Mucosa of stomach (tissue), 1 donor: ENCODE measurements around the gene LETMD1.
A peak's percentile ranks its signal among the peaks of the same experiment; 100 is the strongest.

Source experiments
- H3K27me3 ChIP-seq: one replicate; pipeline ENCODE4 v1.7.0; 2013; ENCODE audit warnings: mild to moderate bottlenecking, low read length; ENCODE audit not compliant: control insufficient read depth, insufficient read depth
- H3K36me3 ChIP-seq: one replicate; pipeline ENCODE4 v1.7.0; 2013; ENCODE audit warnings: low read length; ENCODE audit not compliant: control insufficient read depth, insufficient read depth
- H3K4me1 ChIP-seq: one replicate; pipeline ENCODE4 v1.7.0; 2013; ENCODE audit warnings: mild to moderate bottlenecking, low read length; ENCODE audit not compliant: control insufficient read depth, insufficient read depth
- H3K4me3 ChIP-seq: one replicate; pipeline ENCODE4 v1.7.0; 2013; ENCODE audit warnings: low read length
- H3K9ac ChIP-seq: one replicate; pipeline ENCODE4 v1.7.0; 2013; ENCODE audit warnings: mild to moderate bottlenecking, low read length, moderate library complexity
- H3K9me3 ChIP-seq: one replicate; pipeline ENCODE4 v1.7.0; 2013; ENCODE audit warnings: mild to moderate bottlenecking, low read length, moderate library complexity; ENCODE audit not compliant: control insufficient read depth
- donor health status: Pancreatic carcinoma.

LETMD1 gene

GRCh38 chr12:51083126-51083833 is 35.2 kb downstream of the LETMD1 start, which contains the start of gene CSRNP2:
TSS of gene CSRNP2 (minus strand) at chr12:51083596. CDS start at chr12:51076561, 7,035 bp downstream.
- H3K4me3 ChIP-seq = peak within 1 kb of the TSS; percentile 61
- no peaks in the 10 kb centered on the region for H3K27me3 ChIP-seq
- peak within 1 kb of the TSS; percentile 80 for H3K9ac ChIP-seq
- peaks cover 5% of the 10 kb centered on the region for H3K4me1 ChIP-seq
- H3K36me3 ChIP-seq = no peaks in the 10 kb centered on the region
- H3K9me3 ChIP-seq = no peaks in the 10 kb centered on the region

DNA sequence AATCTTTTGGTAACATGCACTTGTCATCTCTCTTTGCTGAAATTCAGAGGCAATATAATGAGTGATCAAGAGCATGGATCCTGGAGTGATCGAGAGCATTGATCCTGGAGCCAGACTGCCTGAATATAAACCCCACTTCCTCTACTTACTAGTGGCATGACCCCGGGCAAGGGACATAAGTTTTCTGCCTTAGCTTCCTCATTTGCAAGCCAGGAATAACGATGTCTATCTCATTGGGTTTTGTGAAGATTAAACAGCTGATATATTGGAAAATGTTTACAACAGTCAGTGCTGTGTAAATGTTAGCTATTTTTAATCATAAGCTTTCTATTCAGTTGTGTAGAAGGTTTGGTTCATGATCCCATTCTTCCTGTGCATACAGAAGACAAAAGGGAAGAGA is 37.6 kb downstream of the LETMD1 start:
- Histone ChIP-seq H3K4me3 (no peak overlapping the region), H3K4me1 (peaks cover 5% of the 10 kb centered on the region), H3K9me3 (no peaks in the 10 kb centered on the region), H3K9ac (no peak overlapping the region), H3K36me3 (no peaks in the 10 kb centered on the region), H3K27me3 (no peaks in the 10 kb centered on the region)

- H3K36me3 ChIP-seq = no peaks in the 10 kb centered on the region
- peaks cover 4% of the 10 kb centered on the region for H3K4me1 ChIP-seq
- H3K9me3 ChIP-seq = no peaks in the 10 kb centered on the region
Observed at GRCh38 chr12:51086933-51087332, 38.8 kb downstream of the LETMD1 start.

GRCh38 chr12:51087818-51088217 is 39.7 kb downstream of the LETMD1 start:
- no peaks in the 10 kb centered on the region for H3K4me1 ChIP-seq
- no peaks in the 10 kb centered on the region for H3K27me3 ChIP-seq
- H3K36me3 ChIP-seq = no peaks in the 10 kb centered on the region
- no peaks in the 10 kb centered on the region for H3K9me3 ChIP-seq
- H3K9ac ChIP-seq = no peak overlapping the region
- no peak overlapping the region for H3K4me3 ChIP-seq

More at GRCh38 chr12:51086933-51087332, 38.8 kb downstream of the LETMD1 start:
- H3K9ac ChIP-seq = no peak overlapping the region
- no peak overlapping the region for H3K4me3 ChIP-seq
- H3K27me3 ChIP-seq = no peaks in the 10 kb centered on the region

- H3K4me3 ChIP-seq = no peak overlapping the region
- no peak overlapping the region for H3K9ac ChIP-seq
- no peaks in the 10 kb centered on the region for H3K36me3 ChIP-seq
- H3K4me1 ChIP-seq = no peaks in the 10 kb centered on the region
- H3K27me3 ChIP-seq = no peaks in the 10 kb centered on the region
- H3K9me3 ChIP-seq = no peaks in the 10 kb centered on the region
Observed at GRCh38 chr12:51090705-51091229, 42.6 kb downstream of the LETMD1 start.

DNA sequence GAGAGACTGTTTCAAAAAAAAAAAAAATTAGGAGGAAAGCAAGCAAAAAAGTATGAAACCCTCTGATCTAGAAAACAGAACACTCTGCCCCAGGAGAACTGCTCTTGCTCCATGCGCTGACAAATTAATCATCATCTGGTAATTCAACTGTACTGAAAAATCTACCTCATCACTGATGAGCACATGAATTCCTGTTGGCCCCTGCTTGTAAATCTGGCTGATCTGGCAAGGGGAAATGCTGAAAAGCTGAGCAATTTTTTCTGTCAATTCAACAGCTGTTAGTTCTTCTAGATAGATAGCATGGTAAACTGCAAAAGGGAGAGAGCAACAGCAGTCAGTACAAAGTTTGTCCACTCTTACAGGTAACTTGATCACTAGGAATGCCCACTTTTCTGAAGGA is 50.5 kb downstream of the LETMD1 start:
- Histone ChIP-seq H3K9me3 (no peaks in the 10 kb centered on the region), H3K27me3 (no peaks in the 10 kb centered on the region), H3K36me3 (no peaks in the 10 kb centered on the region), H3K4me1 (no peaks in the 10 kb centered on the region), H3K4me3 (no peak overlapping the region), H3K9ac (no peak overlapping the region)

GRCh38 chr12:51103977-51104376 is 55.9 kb downstream of the LETMD1 start:
- peaks cover 5% of the 10 kb centered on the region for H3K36me3 ChIP-seq
- H3K9ac ChIP-seq = no peak overlapping the region

GRCh38 chr12:51108136-51108535 is 60.0 kb downstream of the LETMD1 start:
- H3K9me3 ChIP-seq = no peaks in the 10 kb centered on the region
- no peak overlapping the region for H3K9ac ChIP-seq
- no peaks in the 10 kb centered on the region for H3K4me1 ChIP-seq
- no peak overlapping the region for H3K4me3 ChIP-seq
- H3K27me3 ChIP-seq = no peaks in the 10 kb centered on the region
- peaks cover 11% of the 10 kb centered on the region for H3K36me3 ChIP-seq

More at GRCh38 chr12:51103977-51104376, 55.9 kb downstream of the LETMD1 start:
- H3K9me3 ChIP-seq = no peaks in the 10 kb centered on the region
- no peaks in the 10 kb centered on the region for H3K4me1 ChIP-seq
- no peaks in the 10 kb centered on the region for H3K27me3 ChIP-seq
- H3K4me3 ChIP-seq = no peak overlapping the region
